Prostate gland (tissue), 2 donors: ENCODE results near the gene ADGRG3. TPM values are rescaled to one million over a fixed set of nuclear protein-coding genes. Genes with fewer than 3 reads are reported as not detected.

Experiments used
- DNase-seq: peaks from one replicate; pipeline ENCODE4 v3.0.0-alpha.2; 2019; ENCODE audit warnings: low spot score
- H3K27ac ChIP-seq, 2 donors: fragments of 200-600 bp; sonication (generic); 2 replicates each; pipeline ENCODE4 v1.5.1; 2017 to 2019
- H3K27me3 ChIP-seq: fragments of 200-600 bp; sonication (generic); replicated peaks from 2 replicates; pipeline ENCODE4 v1.5.1; 2019; ENCODE audit not compliant: insufficient read depth
- H3K36me3 ChIP-seq, 2 donors: fragments of 200-600 bp; sonication (generic); 1 replicate in 1 of 2; 2 replicates in 1 of 2; pipeline versions ENCODE4 v1.5.1 to v1.8.1; 2017 to 2019
- H3K4me1 ChIP-seq: fragments of 200-600 bp; sonication (generic); replicated peaks from 2 replicates; pipeline ENCODE4 v1.5.1; 2019
- H3K4me3 ChIP-seq, 2 donors: fragments of 200-600 bp; sonication (generic); 2 replicates each; pipeline ENCODE4 v1.5.1; 2017 to 2019
- H3K9me3 ChIP-seq: fragments of 200-600 bp; sonication (generic); 2 replicates; pipeline ENCODE4 v1.5.1; 2017
- CTCF ChIP-seq, 4 experiments: fragments of 200-600 bp in 2 of 4; fragments of 450-650 bp in 2 of 4; sonication (generic) in 2 of 4; IDR thresholded peaks; 1 replicate in 3 of 4; 2 replicates in 1 of 4; pipeline ENCODE4 v1.5.1; 2016 to 2019; ENCODE audit warnings: antibody characterized with exemption in 4 of 4, mild to moderate bottlenecking in 2 of 4, moderate library complexity in 2 of 4
- POLR2A ChIP-seq: fragments of 450-650 bp; IDR thresholded peaks from one replicate; pipeline ENCODE4 v1.6.1; 2016; ENCODE audit warnings: antibody characterized with exemption, mild to moderate bottlenecking
- POLR2AphosphoS5 ChIP-seq: sonication (generic); formaldehyde crosslinking; IDR thresholded peaks from one replicate; pipeline ENCODE4 v1.6.1; 2017; ENCODE audit warnings: antibody characterized with exemption
- WGBS: methylation state at CpG from one replicate; pipeline ENCODE4 v1.1.5; 2018; 5-methylcytosine and 5-hydroxymethylcytosine counted together
- intact Hi-C: fragments of 100-400 bp; cut with DNase I; formaldehyde crosslinking; loops from one replicate; pipeline ENCODE4 v1.14.2; 2022
- total RNA-seq, 2 donors: library from RNA; depleted of rRNA; stranded (reverse); fragments of >200 nt; gene quantifications; one replicate each; pipeline ENCODE4 v1.1.0, GENCODE V29; 2016

ADGRG3 gene
- total RNA-seq, 2 donors from 2014 or later: not detected

- intact Hi-C loops: no loop called here
- WGBS: 58% methylated on average over 2 of the region's 2 CpGs
Observed at GRCh38 chr16:57732037-57732436, 63.9 kb downstream of the ADGRG3 start.

GRCh38 chr16:57732714-57733113 is 64.6 kb downstream of the ADGRG3 start:
- no peak overlapping the region for H3K4me3 ChIP-seq
- H3K4me1 ChIP-seq: peaks cover 3% of the 10 kb centered on the region
- H3K36me3 ChIP-seq: no peaks in the 10 kb centered on the region
- 64% methylated on average over 2 of the region's 2 CpGs for WGBS
- intact Hi-C loops: no loop called here
- no peak overlapping the region for H3K27ac ChIP-seq
- DNase-seq: no peak
- H3K9me3 ChIP-seq: no peaks in the 10 kb centered on the region
- no peaks in the 10 kb centered on the region for H3K27me3 ChIP-seq
- TF ChIP-seq POLR2AphosphoS5: no peak
- no peak for TF ChIP-seq POLR2A
- no peak for TF ChIP-seq CTCF (IDR thresholded peaks at IDR 0.05)

More at GRCh38 chr16:57732037-57732436, 63.9 kb downstream of the ADGRG3 start:
- Histone ChIP-seq H3K4me1 (peaks cover 2% of the 10 kb centered on the region), H3K27ac (no peak overlapping the region), H3K27me3 (no peaks in the 10 kb centered on the region), H3K4me3 (no peak overlapping the region), H3K36me3 (no peaks in the 10 kb centered on the region), H3K9me3 (no peaks in the 10 kb centered on the region)
- no peak for DNase-seq
- TF ChIP-seq POLR2A (no peak), CTCF (IDR thresholded peaks at IDR 0.05) (no peak)

GRCh38 chr16:57734308-57734924 is 66.3 kb downstream of the ADGRG3 start:
- no peaks in the 10 kb centered on the region for H3K9me3 ChIP-seq
- no peak for TF ChIP-seq CTCF (IDR thresholded peaks at IDR 0.05)
- no peak for TF ChIP-seq POLR2AphosphoS5
- no peak for TF ChIP-seq POLR2A
- WGBS: 57% methylated on average over 20 of the region's 20 CpGs
- DNase-seq: no peak
- intact Hi-C loops: no loop called here
- H3K4me3 ChIP-seq: peak overlapping the region; percentile 67 to 82
- H3K4me1 ChIP-seq: peaks cover 3% of the 10 kb centered on the region
- no peaks in the 10 kb centered on the region for H3K27me3 ChIP-seq
- H3K27ac ChIP-seq: peak overlapping the region; percentile 82 to 84
- no peaks in the 10 kb centered on the region for H3K36me3 ChIP-seq

- Histone ChIP-seq H3K4me1 (peaks cover 3% of the 10 kb centered on the region), H3K27me3 (no peaks in the 10 kb centered on the region), H3K36me3 (no peaks in the 10 kb centered on the region), H3K4me3 (peak overlapping the region; percentile 67 to 82), H3K27ac (peak overlapping the region; percentile 82 to 84), H3K9me3 (no peaks in the 10 kb centered on the region)
- WGBS: under 1% methylated on average over 45 of the region's 45 CpGs
- peak; percentile 98 for DNase-seq
- intact Hi-C loops: no loop called here
- TF ChIP-seq CTCF (IDR thresholded peaks at IDR 0.05): peak in 1 of 4 experiments; percentile 24
- peak; percentile 39 for TF ChIP-seq POLR2A
- TF ChIP-seq POLR2AphosphoS5: peak; percentile 92
Observed at GRCh38 chr16:57734925-57735754, 67.0 kb downstream of the ADGRG3 start.
